HEK293T (cell line): ENCODE measurements around the gene CDH12.

Source experiments
- ARNT ChIP-seq: fragments of 450-650 bp; IDR thresholded peaks from 2 replicates; pipeline ENCODE4 v1.6.1; 2017; ENCODE audit warnings: mild to moderate bottlenecking
- BHLHE40 ChIP-seq: fragments of 450-650 bp; IDR thresholded peaks from 2 replicates; pipeline ENCODE4 v1.6.1; 2016; ENCODE audit warnings: mild to moderate bottlenecking, moderate library complexity, borderline replicate concordance
- CTBP1 ChIP-seq: fragments of 450-650 bp; IDR thresholded peaks from 2 replicates; pipeline ENCODE4 v1.6.1; 2016; ENCODE audit warnings: borderline replicate concordance
- ELF4 ChIP-seq: fragments of 450-650 bp; IDR thresholded peaks from 2 replicates; pipeline ENCODE4 v1.6.1; 2017; ENCODE audit warnings: antibody characterized with exemption
- FOXK2 ChIP-seq: fragments of 450-650 bp; IDR thresholded peaks from 2 replicates; pipeline ENCODE4 v1.6.1; 2016; ENCODE audit warnings: mild to moderate bottlenecking
- FOXM1 ChIP-seq: fragments of 450-650 bp; IDR thresholded peaks from 2 replicates; pipeline ENCODE4 v1.6.1; 2017; ENCODE audit warnings: mild to moderate bottlenecking, borderline replicate concordance
- HDGF ChIP-seq: fragments of 450-650 bp; IDR thresholded peaks from 2 replicates; pipeline ENCODE4 v1.6.1; 2017; ENCODE audit warnings: antibody characterized with exemption, borderline replicate concordance
- LEF1 ChIP-seq: fragments of 450-650 bp; IDR thresholded peaks from 2 replicates; pipeline ENCODE4 v1.6.1; 2017; ENCODE audit warnings: mild to moderate bottlenecking, borderline replicate concordance
- PKNOX1 ChIP-seq: fragments of 450-650 bp; IDR thresholded peaks from 2 replicates; pipeline ENCODE4 v1.6.1; 2016
- SP1 ChIP-seq: fragments of 450-650 bp; IDR thresholded peaks from 2 replicates; pipeline ENCODE4 v1.6.1; 2017
- TARDBP ChIP-seq: fragments of 450-650 bp; IDR thresholded peaks from 2 replicates; pipeline ENCODE4 v1.6.1; 2016
- ZNF384 ChIP-seq: fragments of 450-650 bp; IDR thresholded peaks from 2 replicates; pipeline ENCODE4 v1.6.1; 2016

- TF ChIP-seq SP1 (no peak), PKNOX1 (0 out of 2 replicates have a peak, but pooled peaks have one; percentile 29), FOXK2 (no peak), TARDBP (no peak), CTBP1 (no peak), ARNT (no peak), ZNF384 (no peak), FOXM1 (no peak), LEF1 (no peak), BHLHE40 (no peak), ELF4 (no peak), HDGF (no peak)
Observed at GRCh38 chr5:22465616-22466015, 387.5 kb downstream of the CDH12 start.
